ENCODE measurements around the gene METAP1D. TPM values are rescaled to one million over a fixed set of nuclear protein-coding genes. Genes with fewer than 3 reads are reported as not detected.

METAP1D gene
- polyA plus RNA-seq, 4 donors = 11.5 to 16.9 (median 13.1) TPM

GRCh38 chr2:172089633-172090032 is 89.9 kb downstream of the METAP1D start:
- DNase-seq (ENCODE audit: low read depth in 4 of 4, low spot score in 3 of 4) = no peak

GRCh38 chr2:172090044-172090961 is 90.5 kb downstream of the METAP1D start:
- no peak for DNase-seq (ENCODE audit: low read depth in 4 of 4, low spot score in 3 of 4)

- no peak for DNase-seq (ENCODE audit: low read depth in 4 of 4, low spot score in 3 of 4)
Measured at GRCh38 chr2:172091000-172091641, 91.4 kb downstream of the METAP1D start.

GRCh38 chr2:172091761-172092566 is 92.2 kb downstream of the METAP1D start:
- DNase-seq (ENCODE audit: low read depth in 4 of 4, low spot score in 3 of 4) = no peak

GRCh38 chr2:172092716-172093415 is 93.1 kb downstream of the METAP1D start:
- DNase-seq (ENCODE audit: low read depth in 4 of 4, low spot score in 3 of 4) = no peak

- no peak for DNase-seq (ENCODE audit: low read depth in 4 of 4, low spot score in 3 of 4)
Measured at GRCh38 chr2:172093416-172094293, 93.9 kb downstream of the METAP1D start.

GRCh38 chr2:172094294-172095145 is 94.8 kb downstream of the METAP1D start:
- DNase-seq (ENCODE audit: low read depth in 4 of 4, low spot score in 3 of 4) = no peak

GRCh38 chr2:172095146-172095904 is 95.6 kb downstream of the METAP1D start:
- no peak for DNase-seq (ENCODE audit: low read depth in 4 of 4, low spot score in 3 of 4)

- no peak for DNase-seq (ENCODE audit: low read depth in 4 of 4, low spot score in 3 of 4)
Measured at GRCh38 chr2:172095905-172096625, 96.3 kb downstream of the METAP1D start.

- no peak for DNase-seq (ENCODE audit: low read depth in 4 of 4, low spot score in 3 of 4)
Measured at GRCh38 chr2:172096626-172097547, 97.1 kb downstream of the METAP1D start.

GRCh38 chr2:172097557-172098131 is 97.9 kb downstream of the METAP1D start:
- DNase-seq (ENCODE audit: low read depth in 4 of 4, low spot score in 3 of 4) = no peak

- no peak for DNase-seq (ENCODE audit: low read depth in 4 of 4, low spot score in 3 of 4)
Measured at GRCh38 chr2:172098287-172098649, 98.5 kb downstream of the METAP1D start.

GRCh38 chr2:172098650-172099471 is 99.1 kb downstream of the METAP1D start:
- no peak for DNase-seq (ENCODE audit: low read depth in 4 of 4, low spot score in 3 of 4)

- no peak for DNase-seq (ENCODE audit: low read depth in 4 of 4, low spot score in 3 of 4)
Measured at GRCh38 chr2:172099472-172100079, 99.8 kb downstream of the METAP1D start.
